ENCODE results near the gene GAB2.

The GAB2 gene

GRCh38 chr11:78405805-78406204, 11.8 kb downstream of the GAB2 start:
- H3K9ac ChIP-seq (ENCODE audit: low read length), result no peak overlapping the region
- no peaks in the 10 kb centered on the region for H3K27me3 ChIP-seq (ENCODE audit: insufficient read depth, low read length)
- TF ChIP-seq EZH2 (IDR thresholded peaks at IDR 0.05; ENCODE audit: borderline replicate concordance, low read length) (no peak), CTCF (IDR thresholded peaks at IDR 0.05; ENCODE audit: low read length) (no peak)
- no peaks in the 10 kb centered on the region for H3K4me1 ChIP-seq (ENCODE audit: insufficient read depth, low read length, severe bottlenecking)
- no peaks in the 10 kb centered on the region for H3K79me2 ChIP-seq (ENCODE audit: insufficient read depth, low read length)
- H3K36me3 ChIP-seq (ENCODE audit: insufficient read depth, low read length), result no peaks in the 10 kb centered on the region
- peaks cover 3% of the 10 kb centered on the region; the same call in 1 of the 2 replicates for H3K9me3 ChIP-seq (ENCODE audit: low read length)
- no peak overlapping the region for H3K4me3 ChIP-seq (ENCODE audit: low read depth, low read length, poor library complexity, severe bottlenecking)
- no peaks in the 10 kb centered on the region for H3K9me2 ChIP-seq (ENCODE audit: low read depth, low read length)
- H2AFZ ChIP-seq (ENCODE audit: low read length), result no peak overlapping the region
- H3F3A ChIP-seq (ENCODE audit: insufficient read depth, low read length), result no peaks in the 10 kb centered on the region
- no peak overlapping the region for H3K27ac ChIP-seq (ENCODE audit: low read depth, low read length, poor library complexity, severe bottlenecking)
- H3K4me2 ChIP-seq (ENCODE audit: low read length), result no peak overlapping the region
- H4K20me1 ChIP-seq (ENCODE audit: insufficient read depth, low read length), result no peaks in the 10 kb centered on the region

- Histone ChIP-seq H3K4me2 (ENCODE audit: low read length) (no peak overlapping the region), H3K9me2 (ENCODE audit: low read depth, low read length) (no peaks in the 10 kb centered on the region), H3K79me2 (ENCODE audit: insufficient read depth, low read length) (no peaks in the 10 kb centered on the region), H3K27ac (ENCODE audit: low read depth, low read length, poor library complexity, severe bottlenecking) (no peak overlapping the region), H2AFZ (ENCODE audit: low read length) (no peak overlapping the region), H3K4me1 (ENCODE audit: insufficient read depth, low read length, severe bottlenecking) (no peaks in the 10 kb centered on the region), H3K36me3 (ENCODE audit: insufficient read depth, low read length) (no peaks in the 10 kb centered on the region), H3K27me3 (ENCODE audit: insufficient read depth, low read length) (no peaks in the 10 kb centered on the region), H3K9me3 (ENCODE audit: low read length) (no peaks in the 10 kb centered on the region), H4K20me1 (ENCODE audit: insufficient read depth, low read length) (no peaks in the 10 kb centered on the region), H3F3A (ENCODE audit: insufficient read depth, low read length) (no peaks in the 10 kb centered on the region), H3K9ac (ENCODE audit: low read length) (no peak overlapping the region), H3K4me3 (ENCODE audit: low read depth, low read length, poor library complexity, severe bottlenecking) (no peak overlapping the region)
- TF ChIP-seq CTCF (IDR thresholded peaks at IDR 0.05; ENCODE audit: low read length) (no peak), EZH2 (IDR thresholded peaks at IDR 0.05; ENCODE audit: borderline replicate concordance, low read length) (no peak)
These were observed 13.8 kb downstream of the GAB2 start for GRCh38 chr11:78403781-78404180.

GRCh38 chr11:78402847-78403246, 14.8 kb downstream of the GAB2 start:
- H3K36me3 ChIP-seq (ENCODE audit: insufficient read depth, low read length), result no peaks in the 10 kb centered on the region
- H3F3A ChIP-seq (ENCODE audit: insufficient read depth, low read length), result no peaks in the 10 kb centered on the region
- TF ChIP-seq CTCF (IDR thresholded peaks at IDR 0.05; ENCODE audit: low read length), result no peak
- TF ChIP-seq EZH2 (IDR thresholded peaks at IDR 0.05; ENCODE audit: borderline replicate concordance, low read length), result no peak
- H3K4me3 ChIP-seq (ENCODE audit: low read depth, low read length, poor library complexity, severe bottlenecking), result no peak overlapping the region
- no peak overlapping the region for H3K9ac ChIP-seq (ENCODE audit: low read length)
- no peaks in the 10 kb centered on the region for H3K4me1 ChIP-seq (ENCODE audit: insufficient read depth, low read length, severe bottlenecking)
- no peak overlapping the region for H2AFZ ChIP-seq (ENCODE audit: low read length)
- H3K79me2 ChIP-seq (ENCODE audit: insufficient read depth, low read length), result no peaks in the 10 kb centered on the region
- no peaks in the 10 kb centered on the region for H4K20me1 ChIP-seq (ENCODE audit: insufficient read depth, low read length)
- no peaks in the 10 kb centered on the region for H3K9me2 ChIP-seq (ENCODE audit: low read depth, low read length)
- H3K9me3 ChIP-seq (ENCODE audit: low read length), result no peaks in the 10 kb centered on the region
- no peak overlapping the region for H3K27ac ChIP-seq (ENCODE audit: low read depth, low read length, poor library complexity, severe bottlenecking)
- no peak overlapping the region for H3K4me2 ChIP-seq (ENCODE audit: low read length)
- H3K27me3 ChIP-seq (ENCODE audit: insufficient read depth, low read length), result no peaks in the 10 kb centered on the region
